Measurements from ENCODE around the gene TESMIN. TPM values are rescaled to one million over a fixed set of nuclear protein-coding genes. Genes with fewer than 3 reads are reported as not detected.

TESMIN gene
- total RNA-seq, 2 experiments from 2014 or later: 7.8 to 8.1 TPM

DNA sequence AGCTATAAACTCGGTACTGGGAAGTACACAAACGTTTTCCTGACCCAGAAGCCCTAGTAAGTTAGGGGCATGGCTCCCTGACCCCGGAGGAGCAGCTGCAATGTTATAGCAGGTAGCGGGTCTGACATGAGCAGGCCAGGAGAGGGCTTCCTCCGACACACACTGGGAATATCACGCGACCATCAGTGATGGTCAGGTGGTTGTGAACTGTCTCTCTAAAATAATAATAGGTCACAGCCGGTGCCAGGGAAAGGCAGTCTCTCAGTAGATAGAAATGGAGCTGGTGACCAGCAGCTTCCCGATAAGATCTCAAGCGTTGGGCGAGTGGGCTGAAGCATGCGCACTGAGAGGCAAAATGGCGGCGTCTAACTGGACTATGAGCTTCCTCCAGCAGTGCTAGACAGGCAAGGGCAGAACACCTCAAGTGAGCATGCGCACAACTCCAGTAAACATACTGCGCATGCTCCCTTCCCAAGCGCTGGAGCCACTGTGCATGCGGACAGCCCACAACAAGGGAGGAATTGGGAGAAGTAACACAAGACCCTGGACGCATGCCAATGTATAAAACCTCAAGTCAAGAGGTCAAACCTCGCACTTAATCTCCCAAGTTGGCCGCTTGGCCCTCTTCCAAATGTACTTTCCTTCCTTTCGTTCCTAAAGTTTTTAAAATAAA, 22.3 kb upstream of the TESMIN start:
- Mint-ChIP-seq H3K9me3 (no peaks in the 10 kb centered on the region), H3K27me3 (no peaks in the 10 kb centered on the region), H3K4me3 (no peak overlapping the region), H3K27ac (no peak overlapping the region), H3K4me1 (no peaks in the 10 kb centered on the region), H3K36me3 (ENCODE audit: low read depth) (peaks cover 58% of the 10 kb centered on the region)
- no peak for DNase-seq
- POLR2A ChIA-PET: no interaction called here
- CTCF ChIA-PET: no interaction called here

DNA sequence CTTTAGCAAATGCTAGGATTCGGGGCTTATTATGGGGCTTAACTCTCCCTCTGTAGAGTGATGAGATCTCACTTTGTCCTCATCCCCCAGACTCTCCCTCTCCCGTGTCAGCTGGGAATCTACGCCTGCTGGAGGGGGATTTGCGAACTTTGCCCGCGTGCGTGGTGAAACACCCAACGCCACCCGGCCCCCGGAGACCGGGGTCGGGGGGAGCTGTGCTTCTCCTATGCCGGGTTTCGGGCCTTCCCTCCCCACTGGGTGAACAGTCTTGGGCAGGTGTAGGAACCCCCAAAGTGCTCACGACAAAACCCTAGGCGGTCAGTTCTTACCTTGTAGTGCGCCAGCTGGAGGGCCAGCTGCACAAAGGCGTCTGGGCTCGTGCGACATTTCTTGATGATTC, 21.6 kb upstream of the TESMIN start:
- DNase-seq: no peak
- no peaks in the 10 kb centered on the region for H3K27me3 Mint-ChIP-seq
- no peaks in the 10 kb centered on the region for H3K9me3 Mint-ChIP-seq
- no peak overlapping the region for H3K27ac Mint-ChIP-seq
- H3K4me1 Mint-ChIP-seq: no peaks in the 10 kb centered on the region
- ChIA-PET POLR2A (no interaction called here), CTCF (no interaction called here)
- H3K4me3 Mint-ChIP-seq: no peak overlapping the region
- H3K36me3 Mint-ChIP-seq (ENCODE audit: low read depth): peaks cover 58% of the 10 kb centered on the region

DNA sequence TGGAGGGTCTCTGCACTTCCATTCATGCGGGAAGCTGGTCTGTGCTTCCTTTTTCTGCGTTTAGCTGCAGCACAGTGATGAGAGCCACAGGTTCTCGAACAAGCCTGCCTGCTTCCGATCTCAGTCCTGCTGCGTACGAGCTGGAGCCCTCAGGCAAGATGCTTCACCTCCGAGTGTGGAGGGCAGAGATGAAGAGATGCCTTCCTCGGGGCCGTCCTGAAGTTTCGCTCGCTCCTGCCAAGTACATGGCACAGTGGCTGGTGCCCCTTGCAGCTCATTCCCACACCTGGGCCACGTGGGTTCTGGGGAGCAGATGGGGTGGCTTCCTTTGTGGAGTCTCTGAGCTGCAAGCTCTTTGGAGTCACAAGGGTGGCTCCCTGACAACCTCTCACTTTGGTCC, 19.5 kb upstream of the TESMIN start:
- POLR2A ChIA-PET: no interaction called here
- no peaks in the 10 kb centered on the region for H3K27me3 Mint-ChIP-seq
- peaks cover 48% of the 10 kb centered on the region for H3K36me3 Mint-ChIP-seq (ENCODE audit: low read depth)
- H3K27ac Mint-ChIP-seq: no peak overlapping the region
- DNase-seq: no peak
- H3K9me3 Mint-ChIP-seq: no peaks in the 10 kb centered on the region
- no peak overlapping the region for H3K4me3 Mint-ChIP-seq
- CTCF ChIA-PET: interaction anchor here (1.4 kb wide), 1 partner anchor 10 kb away, joined by 3 read pairs; no protein-coding TSS in a partner anchor
- no peaks in the 10 kb centered on the region for H3K4me1 Mint-ChIP-seq

DNA sequence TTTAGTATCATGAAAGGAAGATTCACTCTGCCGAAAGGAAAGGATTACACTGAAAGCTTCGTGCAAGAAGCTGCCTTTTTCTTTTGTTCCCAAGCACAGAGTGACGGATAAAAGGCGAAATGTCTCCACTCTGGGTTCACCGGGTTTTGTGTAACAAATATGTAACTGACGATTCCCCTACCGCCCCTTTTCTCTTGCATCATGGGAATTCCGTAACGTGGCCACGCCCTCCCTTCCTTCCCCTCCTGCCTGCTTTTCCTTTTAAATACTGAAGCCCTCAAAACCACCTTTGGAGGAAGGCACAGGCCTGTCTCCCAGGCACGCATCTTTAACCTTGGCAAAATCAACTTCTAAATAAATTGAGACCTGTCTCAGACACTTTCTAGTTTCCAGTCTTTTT, 16.4 kb upstream of the TESMIN start:
- no peaks in the 10 kb centered on the region for H3K27me3 Mint-ChIP-seq
- H3K4me1 Mint-ChIP-seq: peaks cover 3% of the 10 kb centered on the region
- no peak for DNase-seq
- peaks cover 29% of the 10 kb centered on the region for H3K36me3 Mint-ChIP-seq (ENCODE audit: low read depth)
- POLR2A ChIA-PET: no interaction called here
- H3K27ac Mint-ChIP-seq: no peak overlapping the region
- no peak overlapping the region for H3K4me3 Mint-ChIP-seq
- CTCF ChIA-PET: interaction anchor here (1.2 kb wide), 1 partner anchor 14 kb away, joined by 3 read pairs; no protein-coding TSS in a partner anchor
- H3K9me3 Mint-ChIP-seq: no peaks in the 10 kb centered on the region

DNA sequence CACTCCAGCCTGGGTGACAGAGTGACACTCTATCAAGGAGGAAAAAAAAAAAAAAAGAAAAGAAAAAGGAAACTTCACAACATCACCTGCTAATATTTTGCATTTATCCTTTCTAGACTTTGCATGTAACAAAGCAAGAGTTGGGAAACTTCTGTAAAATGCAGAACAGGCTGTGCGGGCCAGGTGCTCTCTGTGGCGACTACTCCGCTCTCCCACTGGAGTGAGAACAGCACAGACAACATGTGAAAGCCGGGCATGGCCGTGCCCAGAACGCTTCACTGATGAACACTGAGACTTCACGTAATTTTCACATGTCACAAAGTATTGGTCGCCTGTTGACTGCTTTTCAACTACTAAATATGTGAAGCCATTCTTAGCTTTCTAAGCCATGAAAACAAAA, 15.5 kb upstream of the TESMIN start:
- Mint-ChIP-seq H3K36me3 (ENCODE audit: low read depth) (peaks cover 31% of the 10 kb centered on the region), H3K9me3 (no peaks in the 10 kb centered on the region), H3K27me3 (no peaks in the 10 kb centered on the region), H3K4me1 (peaks cover 3% of the 10 kb centered on the region), H3K4me3 (no peak overlapping the region), H3K27ac (no peak overlapping the region)
- no peak for DNase-seq
- POLR2A ChIA-PET: no interaction called here
- CTCF ChIA-PET: no interaction called here

DNA sequence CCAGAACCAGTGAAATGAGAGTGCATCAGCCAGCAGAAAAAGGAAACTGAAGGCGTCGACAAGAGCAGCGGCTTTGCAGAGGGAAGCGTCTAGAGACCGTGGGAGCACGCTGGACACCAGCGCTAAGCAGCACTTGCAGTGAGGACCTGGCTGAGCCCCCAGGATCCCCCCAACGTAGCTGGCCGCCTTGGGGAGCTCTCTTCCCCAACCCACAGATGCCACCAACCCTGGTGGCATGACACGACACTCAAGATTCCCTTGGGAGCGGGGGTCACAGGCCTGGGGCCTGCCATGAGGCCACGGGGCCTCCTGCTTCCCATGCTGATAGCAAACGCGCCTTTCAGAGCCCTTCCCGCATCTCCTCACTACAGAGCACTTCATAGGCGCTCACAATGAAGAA, 13.4 kb upstream of the TESMIN start:
- H3K27ac Mint-ChIP-seq: no peak overlapping the region
- no peak for DNase-seq
- POLR2A ChIA-PET: no interaction called here
- H3K9me3 Mint-ChIP-seq: no peaks in the 10 kb centered on the region
- H3K36me3 Mint-ChIP-seq (ENCODE audit: low read depth): peaks cover 21% of the 10 kb centered on the region
- H3K4me3 Mint-ChIP-seq: no peak overlapping the region
- H3K4me1 Mint-ChIP-seq: peaks cover 3% of the 10 kb centered on the region
- no peaks in the 10 kb centered on the region for H3K27me3 Mint-ChIP-seq
- CTCF ChIA-PET: no interaction called here

DNA sequence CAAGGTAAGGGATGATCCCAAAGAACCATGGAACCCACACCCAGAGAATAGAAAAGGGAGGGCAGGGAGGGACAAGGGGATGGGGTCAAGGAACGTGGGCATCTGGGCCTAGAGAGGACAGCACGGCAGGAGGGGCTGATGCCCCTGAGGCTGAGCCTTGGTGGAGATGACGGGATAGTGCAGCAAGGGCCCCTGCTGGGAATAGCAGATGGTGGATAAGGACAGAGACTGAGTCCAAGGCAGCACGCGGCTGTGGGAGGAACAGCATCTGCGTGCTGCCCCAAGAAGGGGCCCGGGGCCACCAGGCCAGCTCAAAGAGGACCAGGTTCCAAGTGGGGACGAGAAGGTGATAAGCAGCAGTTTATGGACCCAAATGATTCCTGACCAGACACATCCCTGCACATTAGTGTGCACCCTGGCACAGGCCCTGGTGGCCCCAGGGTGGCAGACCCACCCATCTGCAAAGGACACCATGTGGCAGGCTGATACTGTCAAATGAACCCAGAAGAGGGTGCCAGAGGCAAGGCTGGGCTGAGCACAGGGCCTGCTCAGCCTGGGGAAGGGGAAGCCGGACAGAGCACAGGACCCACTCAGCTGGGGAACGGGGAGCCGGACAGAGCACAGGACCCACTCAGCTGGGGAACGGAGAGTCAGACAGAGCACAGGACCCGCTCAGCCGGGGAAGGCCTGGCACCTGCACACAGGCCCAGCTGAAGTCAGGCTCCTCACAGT, 12.8 kb upstream of the TESMIN start:
- no peak overlapping the region for H3K27ac Mint-ChIP-seq
- no peaks in the 10 kb centered on the region for H3K9me3 Mint-ChIP-seq
- ChIA-PET CTCF (no interaction called here), POLR2A (no interaction called here)
- no peak overlapping the region for H3K4me3 Mint-ChIP-seq
- no peak for DNase-seq
- peaks cover 24% of the 10 kb centered on the region for H3K36me3 Mint-ChIP-seq (ENCODE audit: low read depth)
- peaks cover 3% of the 10 kb centered on the region for H3K4me1 Mint-ChIP-seq
- H3K27me3 Mint-ChIP-seq: no peaks in the 10 kb centered on the region

DNA sequence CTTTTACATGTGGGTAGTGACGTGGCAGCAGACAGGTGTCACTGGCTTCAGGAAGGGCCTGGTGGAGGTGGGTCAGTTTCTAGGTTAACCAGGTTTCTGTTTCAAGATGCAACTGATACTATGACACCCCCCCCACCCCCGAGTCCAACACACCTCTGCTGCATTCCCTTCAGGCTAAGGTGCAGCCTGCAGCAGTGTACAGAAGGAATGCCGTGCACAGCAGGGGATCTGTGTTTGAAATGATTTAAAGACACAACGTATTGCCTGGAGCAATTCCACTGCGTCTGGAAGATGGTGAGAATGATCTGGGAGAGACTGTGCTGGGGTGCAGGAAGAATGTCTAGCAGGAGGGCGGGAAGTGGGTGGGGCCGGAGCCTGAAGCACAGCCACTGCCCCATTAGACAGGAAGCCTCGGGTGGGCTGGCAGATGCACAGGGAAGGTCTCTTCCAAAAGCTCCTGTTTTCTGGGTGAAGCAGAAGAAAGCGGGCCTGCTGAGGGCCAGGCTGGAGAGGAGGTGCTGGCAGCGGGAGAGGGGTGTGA, 11.9 kb upstream of the TESMIN start:
- H3K9me3 Mint-ChIP-seq: no peaks in the 10 kb centered on the region
- peaks cover 19% of the 10 kb centered on the region for H3K36me3 Mint-ChIP-seq (ENCODE audit: low read depth)
- POLR2A ChIA-PET: no interaction called here
- no peak for DNase-seq
- peaks cover 3% of the 10 kb centered on the region for H3K4me1 Mint-ChIP-seq
- peak overlapping the region; percentile 54 for H3K27ac Mint-ChIP-seq
- no peaks in the 10 kb centered on the region for H3K27me3 Mint-ChIP-seq
- no peak overlapping the region for H3K4me3 Mint-ChIP-seq
- CTCF ChIA-PET: interaction anchor here (0.6 kb wide), 1 partner anchor 898 kb away, joined by 3 read pairs; no protein-coding TSS in a partner anchor

DNA sequence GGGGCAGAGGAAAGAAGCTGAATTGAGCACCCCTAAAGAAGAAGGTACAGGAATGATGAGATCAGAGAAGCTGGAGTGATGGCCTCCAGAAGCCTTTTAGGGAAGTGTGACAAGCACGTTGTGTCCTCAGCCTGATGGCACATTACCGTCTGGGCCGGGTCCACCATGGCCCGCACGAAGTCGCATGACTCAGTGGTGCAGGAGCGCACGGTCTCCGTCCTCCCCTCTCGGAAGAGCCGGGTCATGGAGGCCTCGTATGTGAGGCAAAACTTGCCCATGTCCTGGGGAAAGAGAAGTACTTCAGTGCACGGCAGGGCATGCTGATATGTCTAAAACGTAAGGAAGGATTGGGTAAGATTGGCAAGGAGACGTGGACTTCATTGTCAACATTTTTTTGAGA, 11.2 kb upstream of the TESMIN start:
- no peak overlapping the region for H3K4me3 Mint-ChIP-seq
- POLR2A ChIA-PET: no interaction called here
- no peak for DNase-seq
- no peak overlapping the region for H3K27ac Mint-ChIP-seq
- H3K36me3 Mint-ChIP-seq (ENCODE audit: low read depth): peaks cover 23% of the 10 kb centered on the region
- no peaks in the 10 kb centered on the region for H3K9me3 Mint-ChIP-seq
- peaks cover 3% of the 10 kb centered on the region for H3K4me1 Mint-ChIP-seq
- CTCF ChIA-PET: interaction anchor here (0.6 kb wide), 1 partner anchor 899 kb away, joined by 3 read pairs; no protein-coding TSS in a partner anchor
- H3K27me3 Mint-ChIP-seq: no peaks in the 10 kb centered on the region

DNA sequence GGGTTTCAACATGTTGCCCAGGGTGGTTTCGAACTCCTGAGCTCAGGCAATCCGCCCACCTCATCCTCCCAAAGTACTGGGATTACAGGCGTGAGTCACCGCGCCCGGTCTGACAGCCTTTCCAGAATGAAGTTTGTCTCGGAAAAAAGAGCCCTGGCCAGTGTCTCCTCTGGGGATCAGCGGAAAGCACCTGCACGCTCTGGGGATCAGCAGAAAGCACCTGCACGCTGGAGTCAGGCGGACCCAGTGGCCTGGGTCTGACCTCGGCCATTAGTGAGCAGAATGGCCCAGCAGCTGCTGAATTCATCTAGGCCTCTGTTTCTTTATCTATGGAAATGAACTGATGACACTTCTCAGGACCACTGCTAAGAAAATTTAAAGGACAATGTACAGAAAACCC, 10.5 kb upstream of the TESMIN start:
- no peak for DNase-seq
- H3K27me3 Mint-ChIP-seq: no peaks in the 10 kb centered on the region
- CTCF ChIA-PET: no interaction called here
- H3K4me1 Mint-ChIP-seq: peaks cover 3% of the 10 kb centered on the region
- H3K9me3 Mint-ChIP-seq: no peaks in the 10 kb centered on the region
- no peak overlapping the region for H3K4me3 Mint-ChIP-seq
- peaks cover 28% of the 10 kb centered on the region for H3K36me3 Mint-ChIP-seq (ENCODE audit: low read depth)
- no peak overlapping the region for H3K27ac Mint-ChIP-seq
- POLR2A ChIA-PET: no interaction called here

DNA sequence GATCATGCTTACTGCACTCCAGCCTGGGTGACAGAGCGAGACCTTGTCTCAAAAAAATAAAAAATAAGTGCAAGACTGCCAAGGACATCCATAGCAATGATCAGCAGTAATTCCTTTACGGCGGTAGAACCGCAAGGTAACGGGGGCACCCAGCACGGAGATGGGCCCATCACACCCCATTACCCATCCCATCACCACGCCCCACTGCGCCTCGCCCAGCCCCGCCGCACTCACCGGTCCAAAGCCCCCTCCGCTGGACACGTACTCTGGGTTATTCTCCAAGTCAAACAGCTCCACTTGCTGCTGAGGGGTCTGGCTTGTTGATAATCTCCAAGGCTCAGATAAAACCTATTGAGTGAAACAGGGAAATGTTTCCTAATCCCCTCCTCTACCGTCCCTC, 8.7 kb upstream of the TESMIN start:
- Mint-ChIP-seq H3K27ac (no peak overlapping the region), H3K27me3 (no peaks in the 10 kb centered on the region), H3K9me3 (no peaks in the 10 kb centered on the region), H3K36me3 (ENCODE audit: low read depth) (peaks cover 35% of the 10 kb centered on the region), H3K4me1 (peaks cover 3% of the 10 kb centered on the region), H3K4me3 (no peak overlapping the region)
- ChIA-PET CTCF (interaction anchor here (0.5 to 1.4 kb wide), 2 partner anchors 11 to 83 kb away, joined by 3 read pairs; no protein-coding TSS in a partner anchor), POLR2A (no interaction called here)
- DNase-seq: no peak

DNA sequence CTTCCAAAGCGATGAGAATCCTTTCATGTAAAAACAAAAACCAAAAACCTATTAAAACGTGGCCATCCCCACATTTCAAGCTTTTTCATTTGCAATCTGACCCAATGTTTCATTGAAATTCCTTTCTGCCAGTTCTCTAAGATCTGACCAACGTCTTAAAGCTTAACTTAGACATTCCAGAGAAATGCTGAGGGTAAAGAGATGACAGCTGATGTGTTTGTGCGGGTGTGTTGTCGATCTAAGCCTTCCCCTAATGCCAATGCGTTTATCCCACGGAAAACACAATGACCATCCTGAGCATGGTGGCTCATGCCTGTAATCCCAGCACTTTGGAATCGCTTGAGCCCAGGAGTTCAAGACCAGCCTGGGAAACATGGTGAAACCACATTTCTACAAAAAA, 6.4 kb upstream of the TESMIN start:
- CTCF ChIA-PET: no interaction called here
- Mint-ChIP-seq H3K4me3 (no peak overlapping the region), H3K9me3 (no peaks in the 10 kb centered on the region), H3K27ac (no peak overlapping the region), H3K36me3 (ENCODE audit: low read depth) (peaks cover 45% of the 10 kb centered on the region), H3K27me3 (no peaks in the 10 kb centered on the region), H3K4me1 (no peaks in the 10 kb centered on the region)
- DNase-seq: no peak
- POLR2A ChIA-PET: no interaction called here

DNA sequence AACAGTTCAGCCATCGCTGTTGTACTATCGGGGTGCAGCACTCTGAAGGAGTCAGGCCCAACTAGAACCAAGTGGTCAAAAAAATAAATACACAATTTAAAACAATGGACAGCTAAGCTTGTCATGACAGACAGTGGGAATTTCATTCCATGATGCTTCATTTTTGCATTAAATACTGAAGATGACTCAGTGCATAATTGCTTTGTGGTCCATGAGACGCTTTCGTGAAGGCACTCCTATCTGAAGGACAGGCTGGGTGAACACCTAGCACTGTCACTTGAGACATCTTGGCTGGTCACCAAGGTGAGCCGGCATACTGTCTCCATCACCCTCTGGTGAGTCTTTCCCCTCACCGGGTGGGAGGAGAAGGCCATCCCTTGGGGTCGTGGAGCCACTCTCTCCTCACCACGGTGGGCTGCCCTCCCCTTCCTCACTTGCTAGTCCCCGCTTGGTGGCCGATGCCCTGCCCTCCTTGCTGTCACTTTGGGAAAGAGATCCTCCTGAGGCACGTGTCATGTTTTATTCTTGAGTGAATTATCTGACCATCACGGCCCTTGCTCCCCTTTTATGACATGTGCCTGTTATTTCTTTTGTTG, 4.9 kb upstream of the TESMIN start:
- Mint-ChIP-seq H3K27me3 (no peaks in the 10 kb centered on the region), H3K4me3 (no peak overlapping the region), H3K9me3 (no peaks in the 10 kb centered on the region), H3K4me1 (peaks cover 8% of the 10 kb centered on the region), H3K36me3 (ENCODE audit: low read depth) (peaks cover 36% of the 10 kb centered on the region), H3K27ac (no peak overlapping the region)
- POLR2A ChIA-PET: no interaction called here
- CTCF ChIA-PET: no interaction called here
- no peak for DNase-seq

Measured in activated CD4-positive, alpha-beta T cell treated with anti-CD3 and anti-CD28 coated beads, Interleukin-2, amount 10 ng/mL, durations not matched to agents 7 days and 5 days (primary cell).